Measurements from ENCODE around the gene LAMA2. TPM values are rescaled to one million over a fixed set of nuclear protein-coding genes. Genes with fewer than 3 reads are reported as not detected.

The LAMA2 gene
- total RNA-seq, 2 donors from 2014 or later: 111 to 217 TPM

DNA sequence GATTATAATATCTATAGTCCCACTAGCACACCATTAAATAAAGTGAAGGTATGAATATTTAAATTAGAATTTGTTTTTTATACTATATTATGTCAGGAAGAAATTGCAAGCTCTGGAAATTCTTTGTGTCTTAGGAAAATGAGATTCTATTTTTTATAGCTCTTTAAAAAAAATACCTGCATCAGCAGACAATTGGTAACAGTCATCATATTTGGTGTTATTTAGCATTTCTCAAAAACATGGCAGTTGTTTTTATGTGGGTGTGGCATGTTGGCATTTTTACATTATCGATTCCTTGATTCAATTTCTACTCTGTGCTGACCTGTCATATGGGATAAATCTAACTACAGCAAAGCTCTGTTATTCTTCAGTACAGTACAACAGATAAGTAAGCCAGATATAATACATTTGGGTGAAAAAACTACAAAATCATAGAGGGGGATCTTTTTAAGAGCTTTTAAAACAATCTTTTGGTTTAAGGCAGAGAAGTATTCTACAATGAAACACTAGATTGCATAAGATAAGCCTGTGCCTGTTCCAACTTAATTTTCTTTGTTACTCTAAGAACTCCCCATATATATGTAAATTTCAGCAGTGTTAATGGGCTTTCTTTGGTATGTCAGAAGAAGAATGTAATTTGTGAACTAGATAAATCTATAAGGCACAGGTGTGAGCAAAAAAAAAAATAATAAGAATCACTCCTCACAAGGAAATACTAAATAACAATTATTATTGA, 71.5 kb downstream of the LAMA2 start:
- Histone ChIP-seq H3K27me3 (replicated peaks; ENCODE audit: insufficient read depth) (no peaks in the 10 kb centered on the region), H3K36me3 (no peaks in the 10 kb centered on the region), H3K9me3 (no peaks in the 10 kb centered on the region), H3K4me1 (ENCODE audit: control insufficient read depth in 1 of 2, low read depth in 2 of 2) (no peaks in the 10 kb centered on the region), H3K27ac (no peak overlapping the region), H3K4me3 (no peak overlapping the region)
- no peak for DNase-seq (ENCODE audit: low spot score)
- no peak for TF ChIP-seq CTCF (IDR thresholded peaks at IDR 0.05)
- ATAC-seq (ENCODE audit: insufficient number of reproducible peaks, low FRiP score, low read depth): no peak

DNA sequence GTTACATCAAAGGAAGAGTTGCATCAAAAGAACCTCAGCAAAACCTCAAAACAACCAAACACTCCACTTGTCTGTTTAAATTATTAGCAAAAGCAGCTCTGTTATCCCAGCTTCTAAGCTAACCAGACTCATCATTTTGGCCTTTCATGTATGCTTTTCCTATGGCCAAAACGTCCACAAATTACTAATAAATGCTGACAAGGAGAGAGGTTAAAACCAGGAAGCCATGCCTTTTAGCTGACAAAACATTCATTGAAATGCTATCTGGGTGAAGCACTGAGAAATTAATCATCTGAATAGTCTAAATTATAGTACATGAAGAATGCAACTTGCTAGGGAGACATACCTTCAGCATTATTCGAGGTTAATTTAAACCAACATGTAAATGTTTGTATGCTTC, 80.6 kb downstream of the LAMA2 start:
- no peaks in the 10 kb centered on the region for H3K9me3 ChIP-seq
- no peaks in the 10 kb centered on the region for H3K36me3 ChIP-seq
- H3K27me3 ChIP-seq (replicated peaks; ENCODE audit: insufficient read depth): no peaks in the 10 kb centered on the region
- DNase-seq (ENCODE audit: low spot score): no peak
- no peak for ATAC-seq (ENCODE audit: insufficient number of reproducible peaks, low FRiP score, low read depth)
- no peak for TF ChIP-seq CTCF (IDR thresholded peaks at IDR 0.05)
- no peak overlapping the region for H3K4me3 ChIP-seq
- H3K4me1 ChIP-seq (ENCODE audit: control insufficient read depth in 1 of 2, low read depth in 2 of 2): peaks cover 0 to 2% of the 10 kb centered on the region in 2 donors
- no peak overlapping the region for H3K27ac ChIP-seq

GRCh38 chr6:128964233-128964755, 81.4 kb downstream of the LAMA2 start:
- no peak for TF ChIP-seq CTCF (IDR thresholded peaks at IDR 0.05)
- DNase-seq (ENCODE audit: low spot score): no peak
- no peak for ATAC-seq (ENCODE audit: insufficient number of reproducible peaks, low FRiP score, low read depth)

GRCh38 chr6:128964771-128965170, 81.8 kb downstream of the LAMA2 start:
- ATAC-seq (ENCODE audit: insufficient number of reproducible peaks, low FRiP score, low read depth): no peak
- Histone ChIP-seq H3K27me3 (replicated peaks; ENCODE audit: insufficient read depth) (no peaks in the 10 kb centered on the region), H3K27ac (no peak overlapping the region), H3K4me3 (no peak overlapping the region), H3K36me3 (no peaks in the 10 kb centered on the region), H3K9me3 (no peaks in the 10 kb centered on the region), H3K4me1 (ENCODE audit: control insufficient read depth in 1 of 2, low read depth in 2 of 2) (peaks cover 0 to 2% of the 10 kb centered on the region in 2 donors)
- no peak for TF ChIP-seq CTCF (IDR thresholded peaks at IDR 0.05)
- DNase-seq (ENCODE audit: low spot score): no peak

More at GRCh38 chr6:128964233-128964755, 81.4 kb downstream of the LAMA2 start:
- H3K4me1 ChIP-seq (ENCODE audit: control insufficient read depth in 1 of 2, low read depth in 2 of 2): peaks cover 0 to 2% of the 10 kb centered on the region in 2 donors
- no peak overlapping the region for H3K27ac ChIP-seq
- H3K27me3 ChIP-seq (replicated peaks; ENCODE audit: insufficient read depth): no peaks in the 10 kb centered on the region
- no peaks in the 10 kb centered on the region for H3K9me3 ChIP-seq
- no peaks in the 10 kb centered on the region for H3K36me3 ChIP-seq
- no peak overlapping the region for H3K4me3 ChIP-seq

DNA sequence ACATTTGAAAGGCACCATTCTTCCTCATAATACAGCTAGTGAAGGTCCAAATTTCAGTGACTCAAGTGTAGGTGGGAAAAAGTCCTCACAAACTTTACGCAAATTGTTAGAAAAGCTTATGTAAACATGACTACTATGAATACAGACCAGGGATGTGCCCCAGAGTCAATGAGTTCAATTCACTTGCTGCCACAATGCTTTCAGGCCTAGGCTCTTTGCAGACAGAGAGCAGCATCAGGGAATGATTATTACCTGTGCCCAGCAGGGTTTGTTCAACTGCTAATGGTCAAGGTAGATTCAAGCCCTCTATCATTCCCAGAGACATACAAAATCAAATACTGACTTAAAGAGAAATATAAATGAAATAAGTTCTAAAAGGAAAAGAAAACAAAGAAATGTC, 84.0 kb downstream of the LAMA2 start:
- ATAC-seq (ENCODE audit: insufficient number of reproducible peaks, low FRiP score, low read depth) (no peak), DNase-seq (ENCODE audit: low spot score) (no peak)
- Histone ChIP-seq H3K36me3 (no peaks in the 10 kb centered on the region), H3K4me3 (no peak overlapping the region), H3K4me1 (ENCODE audit: control insufficient read depth in 1 of 2, low read depth in 2 of 2) (peaks cover 0 to 2% of the 10 kb centered on the region in 2 donors), H3K27ac (no peak overlapping the region), H3K9me3 (no peaks in the 10 kb centered on the region), H3K27me3 (replicated peaks; ENCODE audit: insufficient read depth) (no peaks in the 10 kb centered on the region)
- TF ChIP-seq CTCF (IDR thresholded peaks at IDR 0.05): no peak
